Measurements from ENCODE around the gene ARL14EP.

DNA sequence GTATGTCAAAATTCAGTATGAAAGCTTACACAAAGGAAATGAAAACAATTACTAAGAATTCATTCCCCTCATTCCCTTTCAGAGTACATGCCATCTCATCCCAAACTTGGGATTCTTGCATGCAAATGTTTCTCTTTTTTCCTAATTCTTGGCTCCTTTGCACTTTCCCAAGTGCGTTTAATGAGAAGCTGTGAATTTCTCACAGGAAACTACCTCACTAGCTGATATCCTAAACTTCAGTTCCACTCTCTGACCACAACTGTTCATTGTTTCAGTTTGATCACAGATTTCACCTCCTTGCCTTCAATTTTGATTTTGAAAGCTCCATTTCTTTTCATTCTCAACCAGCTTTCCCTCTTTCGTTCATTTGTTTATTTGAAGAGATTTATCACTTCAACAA lies 5.9 kb upstream of the ARL14EP start:
- no peak for TF ChIP-seq EP300 (conservative IDR thresholded peaks at IDR 0.05; ENCODE audit: poor library complexity, severe bottlenecking)
- TF ChIP-seq TAF1 (IDR thresholded peaks at IDR 0.05; ENCODE audit: low read depth): no peak
- no peak for TF ChIP-seq SMC3 (conservative IDR thresholded peaks at IDR 0.05; ENCODE audit: poor library complexity)
- TF ChIP-seq, protein P1, sequence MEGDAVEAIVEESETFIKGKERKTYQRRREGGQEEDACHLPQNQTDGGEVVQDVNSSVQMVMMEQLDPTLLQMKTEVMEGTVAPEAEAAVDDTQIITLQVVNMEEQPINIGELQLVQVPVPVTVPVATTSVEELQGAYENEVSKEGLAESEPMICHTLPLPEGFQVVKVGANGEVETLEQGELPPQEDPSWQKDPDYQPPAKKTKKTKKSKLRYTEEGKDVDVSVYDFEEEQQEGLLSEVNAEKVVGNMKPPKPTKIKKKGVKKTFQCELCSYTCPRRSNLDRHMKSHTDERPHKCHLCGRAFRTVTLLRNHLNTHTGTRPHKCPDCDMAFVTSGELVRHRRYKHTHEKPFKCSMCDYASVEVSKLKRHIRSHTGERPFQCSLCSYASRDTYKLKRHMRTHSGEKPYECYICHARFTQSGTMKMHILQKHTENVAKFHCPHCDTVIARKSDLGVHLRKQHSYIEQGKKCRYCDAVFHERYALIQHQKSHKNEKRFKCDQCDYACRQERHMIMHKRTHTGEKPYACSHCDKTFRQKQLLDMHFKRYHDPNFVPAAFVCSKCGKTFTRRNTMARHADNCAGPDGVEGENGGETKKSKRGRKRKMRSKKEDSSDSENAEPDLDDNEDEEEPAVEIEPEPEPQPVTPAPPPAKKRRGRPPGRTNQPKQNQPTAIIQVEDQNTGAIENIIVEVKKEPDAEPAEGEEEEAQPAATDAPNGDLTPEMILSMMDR (IDR thresholded peaks at IDR 0.05; ENCODE audit: poor library complexity, severe bottlenecking): no peak
- no peak for TF ChIP-seq EZH2 (IDR thresholded peaks at IDR 0.05; ENCODE audit: borderline replicate concordance, insufficient read depth, low read length, poor library complexity, severe bottlenecking)
- TF ChIP-seq POLR2AphosphoS5 (IDR thresholded peaks at IDR 0.05): no peak
- TF ChIP-seq RAD21 (conservative IDR thresholded peaks at IDR 0.05): no peak
- no peak for TF ChIP-seq MXI1 (conservative IDR thresholded peaks at IDR 0.05; ENCODE audit: poor library complexity, severe bottlenecking)
- TF ChIP-seq, protein P2, sequence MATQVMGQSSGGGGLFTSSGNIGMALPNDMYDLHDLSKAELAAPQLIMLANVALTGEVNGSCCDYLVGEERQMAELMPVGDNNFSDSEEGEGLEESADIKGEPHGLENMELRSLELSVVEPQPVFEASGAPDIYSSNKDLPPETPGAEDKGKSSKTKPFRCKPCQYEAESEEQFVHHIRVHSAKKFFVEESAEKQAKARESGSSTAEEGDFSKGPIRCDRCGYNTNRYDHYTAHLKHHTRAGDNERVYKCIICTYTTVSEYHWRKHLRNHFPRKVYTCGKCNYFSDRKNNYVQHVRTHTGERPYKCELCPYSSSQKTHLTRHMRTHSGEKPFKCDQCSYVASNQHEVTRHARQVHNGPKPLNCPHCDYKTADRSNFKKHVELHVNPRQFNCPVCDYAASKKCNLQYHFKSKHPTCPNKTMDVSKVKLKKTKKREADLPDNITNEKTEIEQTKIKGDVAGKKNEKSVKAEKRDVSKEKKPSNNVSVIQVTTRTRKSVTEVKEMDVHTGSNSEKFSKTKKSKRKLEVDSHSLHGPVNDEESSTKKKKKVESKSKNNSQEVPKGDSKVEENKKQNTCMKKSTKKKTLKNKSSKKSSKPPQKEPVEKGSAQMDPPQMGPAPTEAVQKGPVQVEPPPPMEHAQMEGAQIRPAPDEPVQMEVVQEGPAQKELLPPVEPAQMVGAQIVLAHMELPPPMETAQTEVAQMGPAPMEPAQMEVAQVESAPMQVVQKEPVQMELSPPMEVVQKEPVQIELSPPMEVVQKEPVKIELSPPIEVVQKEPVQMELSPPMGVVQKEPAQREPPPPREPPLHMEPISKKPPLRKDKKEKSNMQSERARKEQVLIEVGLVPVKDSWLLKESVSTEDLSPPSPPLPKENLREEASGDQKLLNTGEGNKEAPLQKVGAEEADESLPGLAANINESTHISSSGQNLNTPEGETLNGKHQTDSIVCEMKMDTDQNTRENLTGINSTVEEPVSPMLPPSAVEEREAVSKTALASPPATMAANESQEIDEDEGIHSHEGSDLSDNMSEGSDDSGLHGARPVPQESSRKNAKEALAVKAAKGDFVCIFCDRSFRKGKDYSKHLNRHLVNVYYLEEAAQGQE (IDR thresholded peaks at IDR 0.05; ENCODE audit: borderline replicate concordance): no peak

Measured in neural cell (in vitro differentiated cells).